ENCODE data around the gene CGAS. TPM values are rescaled to one million over a fixed set of nuclear protein-coding genes. Genes with fewer than 3 reads are reported as not detected.

CGAS gene
- total and polyA plus RNA-seq, 2 donors (not counting 1 experiment from before 2014, with no cell fraction given), result 1.6 to 5.0 TPM

GRCh38 chr6:73487473-73487872 is 35.4 kb upstream of the CGAS start:
- no peak overlapping the region for H3K9ac ChIP-seq (ENCODE audit: insufficient read depth, low read length)
- no peak overlapping the region for H3K27ac ChIP-seq (ENCODE audit: insufficient read depth, low read length)
- no peaks in the 10 kb centered on the region for H4K20me1 ChIP-seq (ENCODE audit: control insufficient read depth, extremely low read depth, insufficient read depth, low read length)
- no peaks in the 10 kb centered on the region for H3K4me1 ChIP-seq (ENCODE audit: control insufficient read depth, extremely low read depth, insufficient read depth, low read length)
- DNase-seq (ENCODE audit: low read depth in 2 of 2), result no peak
- H3K36me3 ChIP-seq (ENCODE audit: control insufficient read depth, insufficient read depth, low read length), result peaks cover 5% of the 10 kb centered on the region
- TF ChIP-seq EZH2 (IDR thresholded peaks at IDR 0.05; ENCODE audit: low read length, missing control alignments) (no peak), CTCF (conservative IDR thresholded peaks at IDR 0.05 in 1 of 2, IDR thresholded peaks at IDR 0.05 in 1 of 2; ENCODE audit: low read depth in 1 of 2, low read length in 2 of 2) (no peak)
- H3K9me3 ChIP-seq (ENCODE audit: control insufficient read depth, insufficient read depth, low read depth, low read length), result no peaks in the 10 kb centered on the region
- H3K4me3 ChIP-seq (replicated peaks in 1 of 4; ENCODE audit: control extremely low read depth in 1 of 4, insufficient read depth in 1 of 4, low read depth in 3 of 4, low read length in 4 of 4), result no peak overlapping the region
- H3K4me2 ChIP-seq (ENCODE audit: extremely low read depth, insufficient read depth, low read length), result no peak overlapping the region
- no peak overlapping the region for H2AFZ ChIP-seq (ENCODE audit: low read length)
- no peaks in the 10 kb centered on the region for H3K27me3 ChIP-seq (ENCODE audit: control insufficient read depth, insufficient read depth, low read length)
- H3K79me2 ChIP-seq (ENCODE audit: control insufficient read depth, insufficient read depth, low read length), result no peaks in the 10 kb centered on the region

GRCh38 chr6:73484438-73484837 is 32.3 kb upstream of the CGAS start:
- peaks cover 15% of the 10 kb centered on the region for H3K36me3 ChIP-seq (ENCODE audit: control insufficient read depth, insufficient read depth, low read length)
- H3K4me2 ChIP-seq (ENCODE audit: extremely low read depth, insufficient read depth, low read length), result no peak overlapping the region
- no peaks in the 10 kb centered on the region for H4K20me1 ChIP-seq (ENCODE audit: control insufficient read depth, extremely low read depth, insufficient read depth, low read length)
- H3K4me1 ChIP-seq (ENCODE audit: control insufficient read depth, extremely low read depth, insufficient read depth, low read length), result no peaks in the 10 kb centered on the region
- H3K4me3 ChIP-seq (replicated peaks in 1 of 4; ENCODE audit: control extremely low read depth in 1 of 4, insufficient read depth in 1 of 4, low read depth in 3 of 4, low read length in 4 of 4), result no peak overlapping the region
- TF ChIP-seq EZH2 (IDR thresholded peaks at IDR 0.05; ENCODE audit: low read length, missing control alignments), result no peak
- no peak for TF ChIP-seq CTCF (conservative IDR thresholded peaks at IDR 0.05 in 1 of 2, IDR thresholded peaks at IDR 0.05 in 1 of 2; ENCODE audit: low read depth in 1 of 2, low read length in 2 of 2)
- H3K9ac ChIP-seq (ENCODE audit: insufficient read depth, low read length), result no peak overlapping the region
- H2AFZ ChIP-seq (ENCODE audit: low read length), result no peak overlapping the region
- H3K27ac ChIP-seq (ENCODE audit: insufficient read depth, low read length), result no peak overlapping the region
- no peaks in the 10 kb centered on the region for H3K79me2 ChIP-seq (ENCODE audit: control insufficient read depth, insufficient read depth, low read length)
- no peak for DNase-seq (ENCODE audit: low read depth in 2 of 2)
- no peaks in the 10 kb centered on the region for H3K27me3 ChIP-seq (ENCODE audit: control insufficient read depth, insufficient read depth, low read length)
- H3K9me3 ChIP-seq (ENCODE audit: control insufficient read depth, insufficient read depth, low read depth, low read length), result no peaks in the 10 kb centered on the region

- Histone ChIP-seq H3K4me1 (ENCODE audit: control insufficient read depth, extremely low read depth, insufficient read depth, low read length) (no peaks in the 10 kb centered on the region), H3K79me2 (ENCODE audit: control insufficient read depth, insufficient read depth, low read length) (no peaks in the 10 kb centered on the region), H3K27me3 (ENCODE audit: control insufficient read depth, insufficient read depth, low read length) (no peaks in the 10 kb centered on the region), H3K4me3 (replicated peaks in 1 of 4; ENCODE audit: control extremely low read depth in 1 of 4, insufficient read depth in 1 of 4, low read depth in 3 of 4, low read length in 4 of 4) (no peak overlapping the region), H2AFZ (ENCODE audit: low read length) (no peak overlapping the region), H3K9me3 (ENCODE audit: control insufficient read depth, insufficient read depth, low read depth, low read length) (no peaks in the 10 kb centered on the region), H3K9ac (ENCODE audit: insufficient read depth, low read length) (no peak overlapping the region), H3K27ac (ENCODE audit: insufficient read depth, low read length) (no peak overlapping the region), H4K20me1 (ENCODE audit: control insufficient read depth, extremely low read depth, insufficient read depth, low read length) (no peaks in the 10 kb centered on the region), H3K4me2 (ENCODE audit: extremely low read depth, insufficient read depth, low read length) (no peak overlapping the region), H3K36me3 (ENCODE audit: control insufficient read depth, insufficient read depth, low read length) (peaks cover 15% of the 10 kb centered on the region)
- TF ChIP-seq CTCF (conservative IDR thresholded peaks at IDR 0.05 in 1 of 2, IDR thresholded peaks at IDR 0.05 in 1 of 2; ENCODE audit: low read depth in 1 of 2, low read length in 2 of 2), result no peak
- TF ChIP-seq EZH2 (IDR thresholded peaks at IDR 0.05; ENCODE audit: low read length, missing control alignments), result no peak
- peak in 1 of 2 donors; percentile 44 for DNase-seq (ENCODE audit: low read depth in 2 of 2)
These were observed 29.9 kb upstream of the CGAS start for GRCh38 chr6:73481969-73482368.

Data from fibroblast of lung (primary cell).